Measurements from ENCODE around the gene NACA. TPM values are rescaled to one million over a fixed set of nuclear protein-coding genes. Genes with fewer than 3 reads are reported as not detected.
"Not testable (repeated sequence)": the region's sequence is repeated elsewhere in the genome, so short reads cannot be mapped to it uniquely, and the experiment has no call there.

Gene NACA
- total and polyA plus RNA-seq, 11 donors, result 361 to 1,208 (median 546) TPM

DNA sequence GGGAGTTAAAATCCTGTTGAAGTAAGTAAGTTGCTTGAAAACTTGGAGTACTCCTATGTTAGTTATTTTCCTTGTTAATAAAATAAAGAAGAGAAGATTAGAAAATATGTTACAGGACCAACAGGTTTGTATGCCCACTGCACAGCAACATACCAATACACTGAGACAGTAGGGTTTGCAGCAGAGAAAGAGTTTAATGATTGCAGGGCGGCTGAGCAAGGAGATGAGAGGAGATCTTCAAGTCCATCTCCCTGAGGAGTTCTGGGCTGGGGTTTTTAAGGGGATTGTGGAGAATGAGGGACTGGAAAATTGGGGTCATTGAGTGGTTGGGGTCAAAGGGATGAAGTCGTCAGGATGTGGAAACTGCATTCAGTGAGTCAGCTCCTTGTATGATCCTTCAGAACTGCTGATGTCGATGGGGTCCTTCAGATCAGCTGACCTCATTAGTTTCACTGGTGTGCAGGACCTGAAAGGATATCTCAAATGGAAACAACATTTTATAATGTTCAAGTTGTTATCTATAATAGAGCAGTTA lies 33.7 kb upstream of the NACA start:
- H3K9me3 ChIP-seq, result peaks cover 0 to 11% (median 4%) of the 10 kb centered on the region in 12 donors
- no peak overlapping the region for H3K4me3 ChIP-seq
- 83 to 92% (median 85%) methylated on average over 3 of the region's 3 CpGs for WGBS, 4 donors
- ATAC-seq (no peak), DNase-seq (no peak)
- TF ChIP-seq POLR2A (IDR thresholded peaks at IDR 0.05), result no peak
- TF ChIP-seq, protein P1, sequence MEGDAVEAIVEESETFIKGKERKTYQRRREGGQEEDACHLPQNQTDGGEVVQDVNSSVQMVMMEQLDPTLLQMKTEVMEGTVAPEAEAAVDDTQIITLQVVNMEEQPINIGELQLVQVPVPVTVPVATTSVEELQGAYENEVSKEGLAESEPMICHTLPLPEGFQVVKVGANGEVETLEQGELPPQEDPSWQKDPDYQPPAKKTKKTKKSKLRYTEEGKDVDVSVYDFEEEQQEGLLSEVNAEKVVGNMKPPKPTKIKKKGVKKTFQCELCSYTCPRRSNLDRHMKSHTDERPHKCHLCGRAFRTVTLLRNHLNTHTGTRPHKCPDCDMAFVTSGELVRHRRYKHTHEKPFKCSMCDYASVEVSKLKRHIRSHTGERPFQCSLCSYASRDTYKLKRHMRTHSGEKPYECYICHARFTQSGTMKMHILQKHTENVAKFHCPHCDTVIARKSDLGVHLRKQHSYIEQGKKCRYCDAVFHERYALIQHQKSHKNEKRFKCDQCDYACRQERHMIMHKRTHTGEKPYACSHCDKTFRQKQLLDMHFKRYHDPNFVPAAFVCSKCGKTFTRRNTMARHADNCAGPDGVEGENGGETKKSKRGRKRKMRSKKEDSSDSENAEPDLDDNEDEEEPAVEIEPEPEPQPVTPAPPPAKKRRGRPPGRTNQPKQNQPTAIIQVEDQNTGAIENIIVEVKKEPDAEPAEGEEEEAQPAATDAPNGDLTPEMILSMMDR (IDR thresholded peaks at IDR 0.05), result no peak
- H3K36me3 ChIP-seq, result no peaks in the 10 kb centered on the region
- H3K27me3 ChIP-seq, result no peaks in the 10 kb centered on the region
- no peaks in the 10 kb centered on the region for H3K4me1 ChIP-seq
- H3K27ac ChIP-seq, result no peak overlapping the region
- intact Hi-C loops (cut with DNase I), result loop anchor here in 9 of 10 donors (2.0 to 10.0 kb wide), 9 partner anchors 228 to 356 kb away; partner anchors contain the start of genes STAT6 (in 1 of the 9) and ZBTB39 (in 1 of the 9)

DNA sequence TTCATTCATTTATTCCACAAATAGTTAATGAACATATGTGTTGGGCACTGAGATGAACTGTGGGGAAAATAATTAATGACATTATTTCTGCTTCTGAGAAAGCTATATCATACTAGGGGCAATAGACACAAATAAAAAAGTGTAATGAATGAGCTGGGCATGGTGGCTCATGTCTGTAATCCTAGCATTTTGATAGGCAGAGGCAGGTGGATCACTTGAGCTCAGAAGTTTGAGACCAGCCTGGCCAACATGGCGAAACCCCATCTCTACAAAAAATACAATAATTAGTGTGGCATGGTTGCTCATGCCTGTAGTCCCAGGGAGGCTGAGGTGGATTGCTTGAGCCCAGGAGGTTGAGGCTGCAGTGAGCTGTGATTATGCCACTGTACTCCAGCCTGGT lies 32.9 kb upstream of the NACA start:
- WGBS, 4 donors, result 95 to 100% (median 98%) methylated on average over 1 of the region's 1 CpG
- H3K4me3 ChIP-seq, DNase-seq, H3K36me3 ChIP-seq, H3K4me1 ChIP-seq, H3K27me3 ChIP-seq, H3K27ac ChIP-seq, ATAC-seq: not testable (repeated sequence)
- H3K9me3 ChIP-seq, result peaks cover 0 to 11% (median 4%) of the 10 kb centered on the region in 12 donors
- intact Hi-C loops (cut with DNase I), result loop anchor here (1.0 to 10.0 kb wide), 10 partner anchors 229 to 357 kb away; partner anchors contain the start of genes STAT6 (in 1 of the 10) and ZBTB39 (in 1 of the 10)

DNA sequence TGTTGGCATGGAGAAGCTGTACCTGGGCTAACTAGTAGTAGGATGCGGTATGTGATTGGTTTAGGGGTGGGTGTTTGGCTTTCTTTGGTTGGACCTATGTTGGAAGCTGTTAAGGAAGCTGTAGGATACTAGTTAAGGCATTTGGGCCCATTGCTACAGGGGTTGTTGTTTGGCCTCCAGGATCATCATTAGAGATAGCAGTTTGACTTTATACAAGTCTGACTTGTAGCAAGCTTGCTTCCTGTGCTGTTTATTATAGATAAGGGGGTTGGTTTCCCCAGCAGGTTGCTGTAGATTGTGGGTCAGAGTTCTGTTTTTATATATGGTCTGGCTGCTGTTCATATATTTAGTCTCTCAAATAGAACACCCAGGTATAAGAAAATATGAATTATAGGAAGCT lies 28.5 kb upstream of the NACA start:
- ATAC-seq, result no peak

DNA sequence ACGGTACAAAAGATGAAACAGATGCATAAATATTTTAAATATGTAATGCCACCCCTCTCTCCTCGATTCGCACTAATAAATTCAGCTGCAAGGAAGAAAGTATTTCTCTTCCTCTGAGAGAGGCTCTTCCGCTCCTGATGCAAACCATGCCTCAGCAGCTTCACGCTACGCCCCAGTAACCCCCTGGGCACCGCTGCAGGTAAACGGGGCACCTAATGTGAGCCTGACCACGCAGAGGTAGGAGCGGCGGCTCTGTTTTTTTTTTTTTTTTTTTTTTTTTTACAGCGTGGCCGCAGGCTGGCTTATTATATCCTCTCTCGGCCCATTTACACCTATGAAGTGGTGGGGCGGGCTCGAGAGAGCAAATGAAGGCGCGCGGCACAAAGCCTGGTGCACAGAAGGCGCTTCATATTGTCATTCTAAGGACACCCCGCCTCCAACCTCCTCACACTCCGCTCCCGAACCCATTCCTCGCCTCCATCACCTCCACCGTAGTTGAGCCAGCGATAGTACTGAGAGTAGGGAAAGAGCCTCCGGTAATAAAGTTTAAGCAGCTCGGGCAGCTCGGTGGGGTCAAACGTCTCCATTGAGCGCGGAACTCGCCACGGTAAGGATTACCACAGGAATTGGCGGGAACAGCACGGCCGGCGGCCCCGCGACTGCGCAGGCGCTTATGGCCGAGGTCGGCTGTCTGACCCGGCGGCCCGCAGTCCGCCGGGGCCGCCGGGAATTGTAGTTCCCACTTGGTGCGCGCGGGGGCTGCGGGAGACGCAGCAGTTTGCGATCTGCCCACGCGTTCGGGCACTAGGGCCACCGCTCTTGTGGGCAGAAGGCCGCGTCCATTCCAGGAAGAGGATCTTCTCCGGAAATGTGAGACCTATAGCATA lies 26.9 kb upstream of the NACA start, which contains the start of gene PRIM1:
Gene PRIM1 (minus strand): TSS at position 612 of the 887 bp plus-strand sequence. CDS start 25 bp downstream, at position 587.
- H3K4me1 ChIP-seq, result peaks cover 0 to 35% (median 8%) of the 10 kb centered on the region in 12 donors
- intact Hi-C loops (cut with DNase I), result loop anchor here in 1 of 10 donors (10.0 kb wide), 1 partner anchor 363 kb away; the partner anchor contains the start of gene STAT6
- TF ChIP-seq, protein P1 (IDR thresholded peaks at IDR 0.05), result peak in 2 of 12 donors; percentile 16 to 41
- peak in 1 of 2 donors; percentile 40 for TF ChIP-seq POLR2A (IDR thresholded peaks at IDR 0.05)
- peak within 1 kb of the TSS; percentile 42 to 87 (median 76) for H3K4me3 ChIP-seq
- no peaks in the 10 kb centered on the region for H3K9me3 ChIP-seq
- DNase-seq (peak; percentile 80 to 92 (median 84)), ATAC-seq (peak; percentile 87 to 98 (median 97))
- H3K27me3 ChIP-seq, result no peaks in the 10 kb centered on the region
- H3K27ac ChIP-seq, result peak within 1 kb of the TSS in 9 of 12 donors; percentile 31 to 79 (median 49)
- peaks cover 0 to 12% (median 5%) of the 10 kb centered on the region in 9 donors for H3K36me3 ChIP-seq
- WGBS, 4 donors, result 0 to 1% (median 0%) methylated on average over 59 to 64 of the region's 64 CpGs

More for the DNA sequence above, 28.5 kb upstream of the NACA start:
- no peak overlapping the region for H3K4me3 ChIP-seq
- 86 to 100% (median 98%) methylated on average over 1 of the region's 1 CpG for WGBS, 4 donors
- H3K36me3 ChIP-seq, result peaks cover 0 to 6% (median 0%) of the 10 kb centered on the region in 9 donors
- intact Hi-C loops (cut with DNase I), result loop anchor here in 1 of 10 donors (10.0 kb wide), 1 partner anchor 361 kb away; the partner anchor contains the start of gene STAT6
- no peak overlapping the region for H3K27ac ChIP-seq
- TF ChIP-seq, protein P1 (IDR thresholded peaks at IDR 0.05), result no peak
- TF ChIP-seq POLR2A (IDR thresholded peaks at IDR 0.05), result no peak
- peaks cover 0 to 30% (median 8%) of the 10 kb centered on the region in 12 donors for H3K4me1 ChIP-seq
- DNase-seq, result no peak
- H3K27me3 ChIP-seq, result no peaks in the 10 kb centered on the region
- peaks cover 0 to 3% (median under 1%) of the 10 kb centered on the region in 12 donors for H3K9me3 ChIP-seq

DNA sequence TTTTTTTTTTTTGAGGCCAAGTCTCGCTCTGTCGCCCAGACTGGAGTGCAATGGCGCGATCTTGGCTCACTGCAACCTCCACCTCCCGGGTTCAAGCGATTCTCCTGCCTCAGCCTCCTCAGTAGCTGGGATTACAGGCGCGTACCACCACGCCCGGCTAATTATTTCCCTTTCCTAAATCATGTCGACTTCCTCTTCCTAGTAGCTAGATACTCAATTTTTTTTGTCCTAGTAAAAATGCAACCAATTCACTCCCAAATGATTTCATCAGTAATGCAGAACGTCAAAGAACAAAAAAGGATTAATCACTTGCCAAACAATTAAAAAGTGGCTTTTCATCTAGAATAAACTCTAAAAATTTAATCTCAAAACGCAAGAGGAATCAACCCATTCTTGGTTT lies 25.5 kb upstream of the NACA start:
- not testable (repeated sequence) for DNase-seq, H3K9me3 ChIP-seq, ATAC-seq, H3K27me3 ChIP-seq
- H3K36me3 ChIP-seq, result peaks cover 0 to 24% (median 12%) of the 10 kb centered on the region in 9 donors
- peak overlapping the region in 1 of 12 donors; percentile 79 for H3K27ac ChIP-seq
- peak overlapping the region in 3 of 12 donors; percentile 66 to 87 (median 86) for H3K4me3 ChIP-seq
- intact Hi-C loops (cut with DNase I), result loop anchor here in 1 of 10 donors (10.0 kb wide), 1 partner anchor 364 kb away; the partner anchor contains the start of gene STAT6
- WGBS, 4 donors, result 75 to 80% (median 79%) methylated on average over 13 of the region's 13 CpGs
- H3K4me1 ChIP-seq, result peaks cover 0 to 35% (median 8%) of the 10 kb centered on the region in 12 donors

Data from heart left ventricle (tissue), 16 donors.